ENCODE measurements around the gene KCNN3. TPM values are rescaled to one million over a fixed set of nuclear protein-coding genes. Genes with fewer than 3 reads are reported as not detected.

KCNN3 gene
- total RNA-seq, 3 donors from 2014 or later (not counting 1 experiment from before 2014, with no cell fraction given) = 0.05 to 0.95 TPM; not detected in 1

DNA sequence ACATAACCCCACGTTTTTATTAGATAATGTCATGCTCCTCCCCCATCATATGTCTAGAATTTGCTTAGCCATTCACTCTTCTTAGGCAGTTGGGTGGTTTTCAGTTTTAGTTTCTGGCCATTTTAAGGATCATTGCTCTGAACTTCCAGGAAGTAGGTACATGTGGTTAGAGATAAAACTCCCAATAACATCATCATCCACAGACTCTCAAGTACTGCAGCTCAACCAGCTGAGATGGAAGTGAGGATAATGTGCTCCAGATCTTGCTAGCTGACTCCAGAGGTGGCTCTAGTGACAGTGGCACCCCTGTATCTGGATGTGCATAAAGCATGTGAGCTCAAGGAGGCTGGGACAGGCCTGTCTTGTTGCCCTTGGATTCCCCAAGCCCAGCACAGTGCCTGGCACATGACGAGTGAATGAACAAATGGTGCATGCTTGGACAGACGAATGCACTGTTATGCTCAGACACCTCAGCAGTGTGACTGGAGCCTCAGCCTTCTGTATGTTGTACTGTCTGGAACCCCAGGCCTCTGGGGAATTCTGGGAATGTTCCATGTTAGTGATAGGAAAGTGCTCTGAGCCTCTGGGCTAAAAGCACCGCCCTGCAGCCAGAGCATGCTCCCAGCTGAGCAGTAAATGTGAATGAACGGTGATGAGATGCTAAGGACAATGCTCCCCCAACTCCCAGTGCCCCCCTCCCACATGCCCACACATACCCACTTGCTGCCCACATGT is 16.4 kb upstream of the KCNN3 start:
- H3K4me1 ChIP-seq (ENCODE audit: control insufficient read depth, insufficient read depth, low read length) = no peaks in the 10 kb centered on the region
- no peaks in the 10 kb centered on the region for H3K4me1 Mint-ChIP-seq
- H3K4me3 ChIP-seq (ENCODE audit: low read length) = no peak overlapping the region
- 85% methylated on average over 4 of the region's 5 CpGs for WGBS (ENCODE audit: insufficient coverage)
- no peaks in the 10 kb centered on the region for H3K27me3 ChIP-seq (ENCODE audit: control insufficient read depth, insufficient read depth, low read length)
- H3K36me3 Mint-ChIP-seq = no peaks in the 10 kb centered on the region
- TF ChIP-seq, protein P1, sequence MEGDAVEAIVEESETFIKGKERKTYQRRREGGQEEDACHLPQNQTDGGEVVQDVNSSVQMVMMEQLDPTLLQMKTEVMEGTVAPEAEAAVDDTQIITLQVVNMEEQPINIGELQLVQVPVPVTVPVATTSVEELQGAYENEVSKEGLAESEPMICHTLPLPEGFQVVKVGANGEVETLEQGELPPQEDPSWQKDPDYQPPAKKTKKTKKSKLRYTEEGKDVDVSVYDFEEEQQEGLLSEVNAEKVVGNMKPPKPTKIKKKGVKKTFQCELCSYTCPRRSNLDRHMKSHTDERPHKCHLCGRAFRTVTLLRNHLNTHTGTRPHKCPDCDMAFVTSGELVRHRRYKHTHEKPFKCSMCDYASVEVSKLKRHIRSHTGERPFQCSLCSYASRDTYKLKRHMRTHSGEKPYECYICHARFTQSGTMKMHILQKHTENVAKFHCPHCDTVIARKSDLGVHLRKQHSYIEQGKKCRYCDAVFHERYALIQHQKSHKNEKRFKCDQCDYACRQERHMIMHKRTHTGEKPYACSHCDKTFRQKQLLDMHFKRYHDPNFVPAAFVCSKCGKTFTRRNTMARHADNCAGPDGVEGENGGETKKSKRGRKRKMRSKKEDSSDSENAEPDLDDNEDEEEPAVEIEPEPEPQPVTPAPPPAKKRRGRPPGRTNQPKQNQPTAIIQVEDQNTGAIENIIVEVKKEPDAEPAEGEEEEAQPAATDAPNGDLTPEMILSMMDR (IDR thresholded peaks at IDR 0.05) = no peak
- ATAC-seq (no peak), DNase-seq (no peak)
- H3K36me3 ChIP-seq (ENCODE audit: control insufficient read depth, insufficient read depth, low read length) = no peaks in the 10 kb centered on the region
- no peak overlapping the region for H3K4me3 Mint-ChIP-seq
- no peaks in the 10 kb centered on the region for H3K9me3 ChIP-seq (ENCODE audit: control insufficient read depth, insufficient read depth, low read length)
- intact Hi-C loops (cut with micrococcal nuclease) = no loop called here
- H3K9me3 Mint-ChIP-seq = no peaks in the 10 kb centered on the region
- H3K27ac ChIP-seq (ENCODE audit: low read length) = no peak overlapping the region
- no peak overlapping the region for H3K27ac Mint-ChIP-seq
- H3K27me3 Mint-ChIP-seq (ENCODE audit: low read depth in 2 of 2) = peaks cover 0 to 15% of the 10 kb centered on the region in 2 donors

DNA sequence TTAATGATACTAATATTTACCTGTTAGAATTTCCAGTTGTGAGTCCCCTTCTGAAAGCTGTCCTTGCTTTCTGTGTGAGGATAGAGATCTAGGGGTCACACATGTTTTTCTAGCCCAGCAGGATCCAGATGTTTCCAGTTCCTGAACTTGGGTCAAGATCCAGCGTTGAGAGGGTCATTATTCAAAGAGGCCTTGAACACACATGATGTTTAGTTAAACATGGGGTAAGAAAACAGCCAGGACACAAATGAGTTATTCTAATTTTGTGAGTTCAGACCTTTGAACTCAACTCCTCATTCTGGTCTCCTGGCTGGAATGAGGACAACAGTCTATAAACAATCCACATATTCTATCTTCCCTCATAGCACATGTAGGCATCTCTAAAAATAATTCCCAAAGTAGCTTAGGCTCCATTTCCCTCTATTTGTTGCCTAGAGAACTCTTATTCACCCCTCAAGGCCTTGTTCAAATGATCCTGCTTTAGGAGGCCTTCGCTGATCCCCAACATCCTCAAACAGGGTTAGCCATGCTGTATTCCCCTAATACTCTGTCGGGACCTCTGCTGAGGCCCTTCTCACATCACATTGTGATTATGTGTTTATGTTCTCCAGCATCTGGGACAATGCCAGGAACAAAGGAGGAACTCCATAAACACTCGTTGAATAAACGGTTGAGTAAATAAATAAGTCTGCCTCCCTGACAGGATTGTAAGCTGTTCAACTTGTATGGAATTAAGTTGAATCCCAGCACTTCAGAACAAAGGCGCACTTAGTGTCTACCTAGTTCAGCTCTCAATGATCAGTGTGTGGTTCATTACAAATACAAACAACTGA is 15.0 kb upstream of the KCNN3 start:
- Histone ChIP-seq H3K27ac (ENCODE audit: low read length) (no peak overlapping the region), H3K4me3 (ENCODE audit: low read length) (no peak overlapping the region), H3K9me3 (ENCODE audit: control insufficient read depth, insufficient read depth, low read length) (no peaks in the 10 kb centered on the region), H3K4me1 (ENCODE audit: control insufficient read depth, insufficient read depth, low read length) (no peaks in the 10 kb centered on the region), H3K36me3 (ENCODE audit: control insufficient read depth, insufficient read depth, low read length) (no peaks in the 10 kb centered on the region), H3K27me3 (ENCODE audit: control insufficient read depth, insufficient read depth, low read length) (no peaks in the 10 kb centered on the region)
- ATAC-seq = no peak
- no peak overlapping the region for H3K4me3 Mint-ChIP-seq
- TF ChIP-seq, protein P1 (IDR thresholded peaks at IDR 0.05) = no peak
- H3K4me1 Mint-ChIP-seq = no peaks in the 10 kb centered on the region
- no peak for DNase-seq
- H3K36me3 Mint-ChIP-seq = no peaks in the 10 kb centered on the region
- no peak overlapping the region for H3K27ac Mint-ChIP-seq
- peaks cover 0 to 15% of the 10 kb centered on the region in 2 donors for H3K27me3 Mint-ChIP-seq (ENCODE audit: low read depth in 2 of 2)
- no peaks in the 10 kb centered on the region for H3K9me3 Mint-ChIP-seq
- 59% methylated on average over 6 of the region's 6 CpGs for WGBS (ENCODE audit: insufficient coverage)
- intact Hi-C loops (cut with micrococcal nuclease) = no loop called here

DNA sequence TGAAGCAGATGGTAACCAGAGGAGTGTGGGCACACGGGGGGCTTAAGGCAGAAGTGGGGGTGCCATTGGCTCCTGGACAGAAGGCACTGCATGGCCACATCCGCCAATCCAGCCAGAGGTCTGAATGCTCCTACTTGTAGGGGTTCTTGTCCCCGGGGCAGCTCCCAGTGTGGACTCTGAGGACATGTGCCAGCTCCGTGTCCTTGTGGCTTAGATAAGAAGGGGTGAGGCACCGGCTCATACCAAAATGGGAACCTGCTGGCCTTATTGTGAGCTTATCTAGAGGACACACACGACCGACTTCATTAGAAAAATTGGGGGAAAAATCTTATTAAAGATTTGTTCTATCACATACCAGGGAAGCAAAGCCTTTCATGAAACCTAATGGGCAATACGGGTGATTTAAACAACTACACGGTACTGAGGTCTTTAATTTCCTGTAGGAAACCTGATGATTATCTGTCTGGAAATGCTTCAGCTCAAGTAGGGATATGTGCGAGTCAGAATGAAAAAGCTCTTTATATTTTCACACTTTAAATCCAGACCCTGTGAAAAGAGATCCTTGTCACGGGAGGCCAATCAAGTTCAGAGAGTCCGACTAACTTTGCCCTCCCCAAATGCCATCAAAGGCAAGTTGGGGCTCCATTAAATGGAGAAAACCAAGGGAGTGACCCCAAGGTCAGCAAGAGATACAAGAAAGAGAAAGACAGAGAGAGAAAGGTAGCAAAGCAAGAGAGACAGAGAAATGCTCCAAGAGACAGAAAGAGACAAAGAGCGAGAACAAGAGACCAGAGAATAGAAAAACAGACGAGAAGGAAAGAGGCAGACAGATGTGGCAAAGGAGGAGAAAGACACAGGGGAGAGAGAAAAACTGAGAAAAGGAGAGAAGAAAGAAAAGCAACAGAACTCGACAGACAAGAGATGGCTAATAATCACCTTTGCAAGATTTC is 14.1 kb upstream of the KCNN3 start:
- Histone ChIP-seq H3K4me1 (ENCODE audit: control insufficient read depth, insufficient read depth, low read length) (no peaks in the 10 kb centered on the region), H3K27me3 (ENCODE audit: control insufficient read depth, insufficient read depth, low read length) (no peaks in the 10 kb centered on the region), H3K36me3 (ENCODE audit: control insufficient read depth, insufficient read depth, low read length) (no peaks in the 10 kb centered on the region), H3K9me3 (ENCODE audit: control insufficient read depth, insufficient read depth, low read length) (no peaks in the 10 kb centered on the region), H3K27ac (ENCODE audit: low read length) (no peak overlapping the region), H3K4me3 (ENCODE audit: low read length) (no peak overlapping the region)
- intact Hi-C loops (cut with micrococcal nuclease) = no loop called here
- Mint-ChIP-seq H3K36me3 (no peaks in the 10 kb centered on the region), H3K27ac (no peak overlapping the region), H3K9me3 (no peaks in the 10 kb centered on the region), H3K4me1 (no peaks in the 10 kb centered on the region), H3K27me3 (ENCODE audit: low read depth in 2 of 2) (peaks cover 0 to 15% of the 10 kb centered on the region in 2 donors), H3K4me3 (no peak overlapping the region)
- WGBS (ENCODE audit: insufficient coverage) = 53% methylated on average over 12 of the region's 15 CpGs
- TF ChIP-seq, protein P1 (IDR thresholded peaks at IDR 0.05) = no peak
- ATAC-seq = no peak
- no peak for DNase-seq
